Measurements from ENCODE around the gene FLNB.

DNA sequence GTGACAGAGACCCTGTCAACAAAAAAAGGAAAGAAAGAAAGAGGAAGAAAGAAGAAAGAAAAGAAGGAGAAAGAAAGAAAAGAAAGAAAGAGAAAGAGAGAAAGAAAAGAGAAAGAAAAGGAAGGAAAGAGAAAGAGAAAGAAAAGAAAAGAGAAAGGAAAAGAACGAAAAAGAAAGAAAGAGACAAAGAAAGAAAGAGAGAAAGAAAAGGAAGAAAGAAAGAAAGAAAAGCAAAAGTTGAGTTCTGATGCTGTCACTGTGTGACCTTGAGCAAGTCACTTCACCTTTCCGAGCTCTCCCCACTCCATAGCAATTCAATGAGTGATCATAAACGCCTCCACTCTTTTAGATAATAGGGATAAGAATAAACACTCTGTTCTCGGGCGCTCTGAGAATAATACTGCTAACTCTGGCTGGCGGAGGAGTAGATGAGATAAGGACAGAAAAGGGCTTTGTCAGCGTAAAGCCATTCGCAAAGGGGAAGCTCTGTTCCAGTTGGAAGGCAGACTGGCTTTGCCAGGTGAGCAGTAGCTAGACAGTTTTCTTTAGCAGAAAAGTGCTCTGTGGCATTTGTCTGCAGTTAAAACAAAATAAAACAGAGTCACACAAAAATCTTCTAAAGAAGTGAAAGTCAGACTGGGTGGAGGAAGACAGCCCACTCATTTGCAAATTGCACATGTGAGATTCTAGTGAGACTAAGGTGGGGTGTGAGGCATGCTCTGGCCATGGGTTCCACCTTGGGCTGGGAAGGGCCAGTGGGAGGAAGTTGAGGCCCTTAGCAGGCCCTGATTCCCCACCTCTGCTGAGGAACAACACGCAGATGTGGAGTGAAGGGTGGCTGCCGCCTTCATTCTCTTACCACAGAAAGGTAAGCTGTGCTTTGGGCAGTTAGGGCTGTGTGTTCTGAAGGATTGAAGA is 9.6 kb upstream of the FLNB start:
- TF ChIP-seq, protein P1, sequence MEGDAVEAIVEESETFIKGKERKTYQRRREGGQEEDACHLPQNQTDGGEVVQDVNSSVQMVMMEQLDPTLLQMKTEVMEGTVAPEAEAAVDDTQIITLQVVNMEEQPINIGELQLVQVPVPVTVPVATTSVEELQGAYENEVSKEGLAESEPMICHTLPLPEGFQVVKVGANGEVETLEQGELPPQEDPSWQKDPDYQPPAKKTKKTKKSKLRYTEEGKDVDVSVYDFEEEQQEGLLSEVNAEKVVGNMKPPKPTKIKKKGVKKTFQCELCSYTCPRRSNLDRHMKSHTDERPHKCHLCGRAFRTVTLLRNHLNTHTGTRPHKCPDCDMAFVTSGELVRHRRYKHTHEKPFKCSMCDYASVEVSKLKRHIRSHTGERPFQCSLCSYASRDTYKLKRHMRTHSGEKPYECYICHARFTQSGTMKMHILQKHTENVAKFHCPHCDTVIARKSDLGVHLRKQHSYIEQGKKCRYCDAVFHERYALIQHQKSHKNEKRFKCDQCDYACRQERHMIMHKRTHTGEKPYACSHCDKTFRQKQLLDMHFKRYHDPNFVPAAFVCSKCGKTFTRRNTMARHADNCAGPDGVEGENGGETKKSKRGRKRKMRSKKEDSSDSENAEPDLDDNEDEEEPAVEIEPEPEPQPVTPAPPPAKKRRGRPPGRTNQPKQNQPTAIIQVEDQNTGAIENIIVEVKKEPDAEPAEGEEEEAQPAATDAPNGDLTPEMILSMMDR (IDR thresholded peaks at IDR 0.05; ENCODE audit: low read length): no peak
- no peak for TF ChIP-seq EZH2 (IDR thresholded peaks at IDR 0.05; ENCODE audit: borderline replicate concordance, low read length)
